GM19043 (cell line): ENCODE results near the gene QKI.
"Not testable (repeated sequence)": the region's sequence is repeated elsewhere in the genome, so short reads cannot be mapped to it uniquely, and the experiment has no call there.

Experiments
- ATAC-seq: cut with Tn5 transposase; IDR thresholded peaks from one replicate; pipeline ENCODE4 v1.9.1; 2021; ENCODE audit warnings: low read depth; ENCODE audit not compliant: unreplicated experiment

QKI gene

DNA sequence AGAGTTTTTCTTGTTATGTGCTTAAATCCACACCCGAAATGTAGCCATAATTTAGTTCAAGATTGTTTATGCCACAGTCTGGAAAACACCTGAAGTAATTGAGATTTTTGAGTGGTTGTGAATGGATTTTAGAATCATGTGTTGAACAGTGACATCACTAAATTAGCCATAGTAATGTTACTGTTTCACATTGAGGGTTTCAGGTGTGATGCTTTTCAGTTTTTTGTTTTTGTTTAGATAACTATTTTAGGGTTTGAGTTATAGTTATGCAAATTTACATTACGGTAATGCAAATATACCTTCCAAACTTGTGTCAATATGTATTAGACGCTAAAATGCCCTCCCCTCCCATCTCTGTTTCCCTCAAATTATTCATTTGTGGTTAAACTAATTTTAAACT is 22.9 kb downstream of the QKI start:
- peak; percentile 56 for ATAC-seq

DNA sequence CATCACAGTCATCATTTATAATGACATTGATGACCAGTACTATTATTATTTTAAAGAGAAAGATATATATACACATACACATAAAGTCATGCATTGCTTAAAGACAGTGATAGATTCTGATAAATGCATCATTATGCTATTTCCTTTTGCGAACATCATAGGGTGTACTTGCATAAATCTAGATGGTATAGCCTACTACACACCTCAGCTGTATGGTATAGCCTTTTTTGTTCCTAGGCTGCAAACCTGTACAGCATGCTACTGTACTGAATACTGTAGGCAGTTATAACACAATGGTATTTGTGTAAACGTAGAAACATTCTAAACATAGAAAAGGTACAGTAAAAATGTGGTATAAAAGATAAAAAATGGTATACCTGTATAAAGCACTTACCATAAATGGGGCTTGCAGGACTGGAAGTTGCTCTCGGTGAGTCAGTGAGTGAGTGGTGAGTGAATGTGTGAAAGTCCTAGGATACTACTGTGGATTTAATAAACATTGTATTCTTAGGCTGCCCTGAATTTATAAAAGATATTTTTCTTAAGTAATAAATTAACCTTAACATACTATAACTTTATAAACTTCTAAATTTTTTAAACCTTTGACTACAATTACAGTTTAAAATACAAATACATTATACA is 23.9 kb downstream of the QKI start:
- ATAC-seq: no peak

DNA sequence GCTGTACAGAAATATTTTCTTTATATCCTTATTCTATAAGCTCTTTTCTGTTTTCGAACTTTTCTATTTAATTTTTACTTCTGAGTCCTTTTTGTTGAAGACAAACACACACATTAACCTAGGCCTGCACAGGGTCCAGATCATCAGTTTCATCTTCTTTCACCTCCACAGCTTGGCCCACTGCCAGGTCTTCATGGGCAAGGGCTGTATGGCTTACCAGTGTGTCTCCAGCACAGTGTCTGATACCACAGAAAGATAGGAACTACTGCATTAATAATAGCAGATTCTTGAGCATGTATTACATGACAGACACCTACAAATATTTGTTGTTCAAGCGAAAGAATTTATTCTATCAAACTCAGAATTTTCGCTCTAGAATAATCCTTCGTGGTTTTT is 24.4 kb downstream of the QKI start:
- no peak for ATAC-seq

DNA sequence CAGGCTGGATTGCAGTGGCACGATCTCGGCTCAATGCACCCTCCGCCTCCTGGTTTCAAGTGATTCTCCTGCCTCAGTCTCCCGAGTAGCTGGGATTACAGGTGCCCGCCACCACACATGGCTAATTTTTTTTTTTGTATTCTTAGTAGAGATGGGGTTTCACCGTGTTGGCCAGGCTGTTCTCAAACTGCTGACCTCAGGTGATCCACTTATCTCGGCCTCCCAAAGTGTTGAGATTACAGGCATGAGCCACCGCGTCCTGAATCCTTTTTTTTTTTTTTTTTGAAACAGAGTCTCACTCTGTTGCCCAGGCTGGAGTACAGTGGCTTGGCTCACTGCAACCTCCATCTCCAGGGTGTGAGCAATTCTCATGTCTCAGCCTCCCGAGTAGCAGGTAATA is 24.9 kb downstream of the QKI start:
- ATAC-seq: not testable (repeated sequence)

DNA sequence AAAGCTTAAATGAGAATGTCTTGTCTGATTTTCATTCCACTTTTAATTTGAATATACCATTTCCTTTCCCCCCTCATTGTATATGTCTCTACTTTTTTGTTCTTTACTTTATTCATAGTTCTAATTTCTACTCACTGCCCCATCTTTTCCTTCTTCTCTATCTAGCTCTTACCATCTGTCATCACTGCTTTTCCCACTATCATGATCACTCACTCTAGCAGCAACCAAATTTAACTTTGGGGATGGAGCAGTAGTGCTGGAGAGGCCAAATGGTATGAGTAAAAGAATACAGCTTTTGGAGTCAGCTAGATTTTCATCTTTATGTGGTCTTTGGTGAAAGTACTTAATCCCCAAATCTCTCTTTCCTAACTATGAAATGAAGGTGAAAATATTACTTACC is 25.5 kb downstream of the QKI start:
- no peak for ATAC-seq

DNA sequence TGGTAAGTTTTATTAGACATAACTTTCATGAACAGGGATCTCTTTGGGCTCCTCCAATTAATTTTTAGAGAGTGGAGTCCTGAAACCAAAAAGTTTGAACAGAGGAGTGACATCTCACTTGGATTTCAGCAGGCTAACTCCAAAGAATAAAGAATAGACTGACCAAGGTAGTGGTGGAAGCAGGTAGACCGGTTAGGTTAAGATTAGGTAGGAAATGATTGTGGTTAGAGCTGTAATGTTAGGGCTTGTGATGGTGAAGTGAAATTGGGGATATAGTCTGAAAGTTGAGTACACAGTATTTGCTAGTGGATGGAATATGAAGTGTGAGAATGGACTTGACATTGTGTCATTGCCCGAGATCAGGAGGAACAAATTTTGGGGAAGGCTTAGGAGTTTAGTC is 27.8 kb downstream of the QKI start:
- no peak for ATAC-seq

DNA sequence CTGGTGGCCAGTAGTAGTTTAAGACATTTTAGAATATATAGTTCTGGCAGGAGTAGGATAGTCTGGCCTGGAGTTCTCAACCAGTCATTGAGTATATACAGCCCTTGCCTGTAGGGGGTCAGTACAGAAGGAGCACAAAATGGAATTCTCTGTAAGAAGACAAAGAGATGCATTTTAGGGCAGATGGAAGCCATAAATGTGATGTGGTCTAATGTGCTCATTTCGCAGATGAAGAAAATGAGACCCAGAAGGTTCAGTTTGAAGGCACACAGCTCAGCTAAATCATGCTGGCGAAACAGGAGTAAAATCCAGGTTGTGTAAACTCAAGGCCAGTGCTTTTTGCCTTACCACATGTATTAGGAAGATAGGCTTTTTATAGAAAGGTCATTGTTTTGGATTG is 29.6 kb downstream of the QKI start:
- ATAC-seq: no peak

DNA sequence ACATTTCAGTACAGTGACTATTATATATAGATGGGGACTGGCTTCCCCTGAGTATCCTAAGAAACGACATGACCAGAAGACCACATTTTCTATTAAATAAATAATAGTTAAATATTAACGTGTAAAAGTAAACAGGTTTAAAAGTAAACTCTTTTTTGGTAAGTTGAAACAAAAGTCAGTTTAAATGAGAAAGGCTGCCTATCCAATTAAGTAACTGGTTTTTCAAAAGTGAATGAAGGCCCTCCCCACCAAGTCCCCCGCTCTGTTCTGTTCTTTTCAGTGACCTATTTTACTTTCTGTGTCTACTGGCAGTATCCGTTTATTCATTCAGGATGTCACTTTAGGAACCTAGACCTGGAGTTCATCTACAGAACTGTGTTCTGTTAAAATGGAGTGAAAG is 32.0 kb downstream of the QKI start:
- no peak for ATAC-seq

DNA sequence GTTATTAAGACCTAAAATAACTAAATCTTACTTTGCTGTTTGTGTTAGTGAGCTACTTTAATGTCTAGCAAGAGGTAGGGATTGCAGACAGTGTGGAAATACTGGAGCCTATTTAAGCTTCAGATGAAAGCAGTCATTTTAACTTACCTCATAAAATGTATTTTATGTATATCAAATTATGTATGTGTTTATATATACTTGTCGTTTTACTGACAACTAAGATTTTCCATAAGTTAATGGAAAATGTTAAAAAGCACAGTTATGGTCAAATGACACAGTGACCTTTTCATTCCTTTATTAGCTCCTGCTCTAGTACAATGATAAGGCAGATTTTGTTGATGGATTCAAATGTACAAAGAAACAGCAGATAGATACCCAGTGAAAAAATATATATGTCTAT is 34.6 kb downstream of the QKI start:
- no peak for ATAC-seq

DNA sequence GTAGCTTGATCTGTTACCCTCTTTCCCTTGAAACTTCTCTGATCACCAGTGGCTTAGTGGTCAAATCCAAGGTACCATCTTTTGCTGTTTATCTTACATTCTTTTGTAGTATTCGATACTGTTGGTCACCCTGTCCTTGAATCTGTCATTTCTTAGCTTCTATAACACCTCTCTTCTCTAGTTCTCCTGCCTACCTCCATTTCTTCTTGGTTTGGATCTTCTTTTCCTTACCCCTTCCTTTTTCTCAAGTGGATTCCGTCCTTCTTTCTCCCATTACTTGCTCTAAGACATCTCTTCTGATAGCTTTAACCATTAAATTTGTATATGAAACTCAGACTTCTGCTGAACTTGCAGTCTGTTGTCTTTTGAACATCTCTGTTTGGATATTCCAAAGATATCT is 39.9 kb downstream of the QKI start:
- ATAC-seq: no peak

DNA sequence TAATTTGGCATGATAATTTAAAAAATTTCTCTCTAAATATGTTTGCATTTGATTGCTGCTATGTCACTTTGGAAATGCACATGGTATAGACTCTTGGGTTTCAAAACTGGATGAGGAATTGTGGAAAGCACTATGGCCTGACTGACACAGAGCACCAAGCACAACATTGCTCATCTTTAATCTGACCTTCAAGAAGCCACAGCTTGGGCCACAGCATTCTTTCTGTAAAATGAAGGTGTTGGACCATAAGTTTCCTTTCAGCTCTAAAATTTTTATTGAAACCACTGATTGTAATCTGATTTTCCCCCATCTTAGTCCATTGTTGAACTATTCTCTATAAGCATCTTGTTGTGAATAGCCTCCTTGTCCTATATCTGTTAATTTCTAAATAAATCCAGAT is 41.0 kb downstream of the QKI start:
- ATAC-seq: no peak

DNA sequence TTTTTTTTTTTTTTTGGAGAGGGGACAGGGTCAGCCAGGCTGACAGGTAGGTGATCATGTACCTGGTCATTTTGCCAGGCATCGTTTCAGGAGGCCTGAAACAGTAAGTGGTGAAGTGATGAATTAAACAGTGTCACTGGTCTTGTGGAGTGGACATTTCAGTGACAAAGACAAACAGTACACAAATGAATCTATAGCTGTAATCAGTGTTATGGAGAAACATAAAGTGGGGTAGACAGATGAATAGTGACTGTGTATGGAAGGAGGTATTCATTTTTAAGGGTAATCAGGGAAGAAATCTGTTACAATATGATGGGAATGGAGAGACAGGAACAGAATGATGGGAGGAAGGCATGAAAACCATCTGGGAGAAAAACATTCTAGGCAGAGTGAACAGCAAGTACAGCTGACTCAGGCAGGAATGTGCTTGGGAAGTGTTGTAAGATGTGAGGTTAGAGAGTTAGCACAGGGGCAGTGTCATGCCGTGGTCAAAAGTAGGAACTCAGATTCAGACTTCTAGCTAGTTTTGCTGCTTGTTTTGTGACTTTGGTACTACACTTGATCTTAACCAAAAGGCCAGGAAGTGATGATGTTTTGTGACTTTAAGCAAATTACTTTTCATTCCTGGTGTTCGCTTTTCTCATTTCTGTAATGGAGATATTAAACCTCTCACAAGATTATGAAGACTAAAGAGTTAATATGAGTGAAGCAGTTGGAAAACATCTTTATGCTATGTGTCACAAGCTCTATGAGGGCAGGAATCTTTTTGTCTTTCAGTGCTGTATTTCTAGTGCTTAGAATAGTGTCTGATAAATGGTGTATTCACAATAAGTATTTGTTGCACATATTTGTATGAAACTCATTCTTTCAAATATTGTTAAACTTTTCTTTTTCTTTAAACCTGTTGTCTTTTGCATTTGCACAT is 43.4 kb downstream of the QKI start:
- peak; percentile 37 for ATAC-seq

DNA sequence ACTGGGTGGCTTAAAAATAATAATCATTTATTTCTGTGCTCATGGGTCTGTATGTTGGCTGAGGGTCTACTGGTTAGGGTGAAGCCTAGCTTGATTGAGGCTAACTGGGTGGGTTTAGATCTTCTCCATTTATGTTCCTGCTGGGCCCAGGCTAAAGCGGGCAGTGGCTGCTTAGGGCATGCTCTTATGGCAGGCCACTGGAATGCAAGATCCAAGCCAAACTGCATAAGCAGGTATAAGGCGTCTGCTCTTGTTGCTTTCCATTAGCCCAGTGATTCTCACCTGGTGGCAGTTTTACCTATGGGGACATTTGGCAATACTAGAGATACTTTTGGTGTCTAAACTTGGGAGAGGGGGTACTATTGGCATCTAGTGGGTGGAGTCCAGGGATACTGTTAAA is 44.5 kb downstream of the QKI start:
- no peak for ATAC-seq

DNA sequence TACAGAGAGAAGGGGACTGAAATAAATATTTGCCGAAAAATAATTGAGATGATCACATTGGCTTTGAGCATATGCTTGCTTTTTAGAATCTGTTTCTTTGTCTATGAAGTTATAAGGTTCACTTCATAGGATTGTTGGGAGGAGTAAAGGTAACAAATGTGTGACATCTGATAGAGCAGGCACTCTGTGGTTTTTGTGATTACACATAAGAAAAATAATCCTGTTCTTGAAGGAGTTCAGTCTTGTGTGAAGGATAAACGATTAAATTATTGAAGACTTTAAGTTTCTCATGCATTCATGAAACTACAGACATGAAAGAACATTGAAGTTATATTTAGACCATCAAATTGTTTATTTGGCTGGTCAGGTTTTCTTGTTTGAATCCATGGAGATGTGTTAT is 45.0 kb downstream of the QKI start:
- ATAC-seq: no peak

DNA sequence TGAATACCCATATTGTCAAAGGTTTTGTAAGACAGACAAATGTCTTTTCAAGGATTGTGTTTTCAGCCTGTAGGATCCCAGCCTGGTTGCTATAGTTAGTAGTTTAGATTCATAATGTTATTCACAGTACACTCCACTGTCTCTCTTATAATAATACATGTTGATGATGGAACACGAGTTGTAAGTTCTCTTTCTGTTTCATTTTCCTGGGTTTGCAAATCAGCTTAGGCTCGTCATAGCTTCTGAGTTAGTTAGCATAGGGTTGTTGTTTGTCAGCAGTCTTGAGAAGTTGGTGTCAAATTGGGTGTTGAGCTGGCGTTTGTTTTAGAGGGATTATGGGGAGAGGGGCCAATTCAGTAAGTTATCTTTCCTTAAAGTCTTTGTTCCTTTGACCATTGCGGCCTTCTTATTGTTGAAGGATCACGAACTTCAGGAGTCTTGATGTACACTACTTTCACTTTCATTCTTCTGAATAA is 45.8 kb downstream of the QKI start:
- peak; percentile 81 for ATAC-seq

DNA sequence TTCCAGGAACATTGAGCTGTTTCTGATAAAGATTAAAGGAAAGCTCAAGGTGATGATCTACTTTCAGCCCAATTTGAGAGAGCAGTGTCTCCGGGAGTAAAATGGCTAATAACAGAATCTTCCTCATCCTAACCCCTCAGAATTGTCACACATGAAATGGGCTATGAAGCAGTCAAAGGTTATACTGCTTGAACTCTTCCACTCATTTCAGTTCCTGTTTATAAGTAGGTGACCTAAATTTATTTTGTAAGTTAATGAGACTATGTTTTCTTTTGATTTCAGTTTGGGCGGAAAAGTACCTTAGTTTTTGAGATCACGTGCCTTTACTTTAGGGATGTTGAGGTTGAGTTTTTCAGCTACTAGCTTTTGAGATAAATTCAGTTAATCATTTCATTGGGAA is 47.2 kb downstream of the QKI start:
- no peak for ATAC-seq

DNA sequence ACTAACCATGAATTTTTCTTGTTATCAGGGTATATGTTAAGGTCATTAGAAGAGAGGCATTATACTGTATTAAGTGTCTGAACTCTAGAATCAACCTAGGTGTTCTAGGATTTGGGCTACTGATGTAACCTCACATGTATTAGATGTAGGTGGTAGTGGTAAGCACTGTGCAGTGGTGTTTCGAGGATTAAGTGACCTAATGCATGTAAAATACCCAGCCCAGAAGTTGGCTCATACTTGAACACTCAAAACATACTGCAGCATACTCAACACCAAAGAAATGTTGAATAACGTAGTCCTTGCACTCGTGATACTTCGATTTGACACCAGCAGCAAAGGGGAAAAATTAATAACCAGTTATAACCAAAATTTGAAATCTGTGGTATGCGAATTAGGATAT is 48.7 kb downstream of the QKI start:
- ATAC-seq: no peak

DNA sequence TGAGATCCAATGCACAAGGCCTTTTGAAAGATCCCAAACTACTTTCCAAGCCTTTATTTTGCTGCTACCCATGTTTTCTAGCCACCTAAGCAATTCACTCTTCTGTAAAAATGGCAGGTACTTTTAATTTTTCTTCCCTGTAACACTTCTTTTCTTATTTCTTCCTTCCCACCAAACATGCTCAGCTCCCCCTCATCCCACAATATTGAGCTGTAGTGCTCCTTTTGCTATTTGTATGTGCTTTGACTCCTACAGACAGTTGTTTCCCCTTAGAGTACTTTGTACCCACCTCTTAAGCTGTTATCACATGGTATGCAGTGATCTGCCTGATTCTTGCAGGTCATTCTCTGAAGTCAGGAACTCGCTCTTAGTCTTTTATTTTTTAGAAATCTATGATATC is 49.3 kb downstream of the QKI start:
- ATAC-seq: no peak

DNA sequence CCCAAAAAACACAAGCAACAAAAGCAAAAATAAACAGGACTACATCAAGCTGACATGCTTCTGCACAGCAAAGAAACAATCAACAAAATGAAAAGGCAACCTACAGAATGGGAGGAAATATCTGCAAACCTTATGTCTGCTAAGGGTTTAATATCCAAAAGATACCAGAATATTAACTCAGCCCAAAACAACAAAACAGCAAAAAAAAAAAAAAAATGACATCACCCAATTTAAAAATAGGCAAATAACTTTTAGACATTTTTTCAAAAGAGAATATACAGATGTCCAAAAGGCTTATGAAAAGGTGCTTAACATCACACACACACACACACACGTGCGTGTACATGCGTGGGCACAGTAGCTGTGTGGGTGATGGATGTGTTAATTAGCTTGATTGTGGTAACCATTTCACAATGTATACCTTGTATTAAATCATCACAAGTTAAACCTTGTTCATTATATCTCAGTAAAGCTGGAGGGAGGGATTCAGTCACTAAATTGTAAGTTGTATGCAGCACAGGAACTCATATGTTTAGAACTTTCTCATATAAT is 52.4 kb downstream of the QKI start:
- no peak for ATAC-seq

DNA sequence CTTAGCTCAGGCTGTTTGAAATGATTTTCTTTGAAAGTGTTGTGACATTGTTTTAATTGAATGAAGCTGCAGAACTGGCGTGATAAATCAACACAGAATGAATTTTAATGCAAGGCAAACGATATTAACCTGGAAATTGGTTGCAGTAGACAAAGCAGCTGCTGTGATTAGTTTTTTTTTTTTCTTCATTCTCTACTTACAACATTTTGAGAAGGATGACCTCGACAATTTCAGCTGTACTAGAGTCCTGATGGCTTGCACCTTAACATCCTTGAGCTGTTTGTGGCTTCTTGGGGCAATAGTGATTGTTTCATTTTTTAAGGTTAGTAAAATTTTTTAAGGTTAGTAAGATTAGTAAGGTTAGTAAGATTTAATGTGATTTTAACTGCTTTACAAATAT is 54.2 kb downstream of the QKI start:
- ATAC-seq: no peak

DNA sequence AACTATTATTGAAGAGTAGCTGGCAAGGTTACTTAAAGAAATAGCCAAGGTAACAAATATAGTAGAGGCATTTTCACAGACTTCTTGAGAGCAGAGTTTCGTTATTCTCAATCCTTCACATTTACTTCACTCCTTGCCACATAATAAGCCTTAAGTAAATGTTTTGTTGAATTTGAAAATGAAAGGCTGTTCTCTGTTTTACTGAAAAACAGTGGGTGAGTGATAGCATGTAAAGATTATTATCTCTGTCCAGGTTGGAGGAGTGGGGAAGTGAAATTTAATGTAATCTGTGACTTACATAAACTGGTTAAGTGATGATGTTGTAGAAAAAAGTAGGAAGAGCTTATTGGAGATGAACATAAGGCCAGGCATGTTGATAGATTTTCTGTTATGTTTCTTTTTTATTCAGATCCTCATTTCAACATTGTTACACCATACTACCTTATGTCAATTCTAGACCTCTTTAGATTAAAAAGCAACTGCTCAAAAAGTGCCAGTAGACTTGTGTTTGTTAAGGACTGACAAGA is 55.0 kb downstream of the QKI start:
- ATAC-seq: no peak

DNA sequence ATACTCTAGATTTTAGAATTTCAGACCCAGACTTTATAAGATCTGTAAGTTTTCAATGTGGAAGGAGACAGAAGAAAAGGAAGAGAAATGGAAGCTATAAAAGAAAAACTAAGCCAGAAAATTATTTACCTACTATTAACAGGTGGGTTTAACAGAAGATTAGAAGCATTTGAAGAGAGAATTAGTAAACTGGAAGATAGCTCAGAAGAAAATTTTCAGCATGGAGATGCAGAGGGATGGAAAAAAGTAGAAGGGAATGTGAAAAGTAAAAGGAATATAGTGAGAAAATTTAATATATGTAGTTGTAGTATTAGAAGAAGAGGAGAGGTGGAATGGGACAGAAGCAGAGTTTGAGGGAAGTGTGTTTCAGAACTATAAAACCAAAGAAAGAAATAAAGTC is 56.1 kb downstream of the QKI start:
- no peak for ATAC-seq
